Neutrophil (primary cell): ENCODE data around the gene PCYT1A.
A peak's percentile ranks its signal among the peaks of the same experiment; 100 is the strongest.

Experiments used
- H3K27ac ChIP-seq: fragments of 200-600 bp; sonication (generic); 2 replicates; pipeline ENCODE4 v1.5.1; 2016; ENCODE audit warnings: mild to moderate bottlenecking, moderate library complexity
- H3K27me3 ChIP-seq: fragments of 200-600 bp; sonication (generic); 2 replicates; pipeline ENCODE4 v1.6.0; 2016; ENCODE audit warnings: mild to moderate bottlenecking
- H3K36me3 ChIP-seq: fragments of 200-600 bp; sonication (generic); 2 replicates; pipeline ENCODE4 v1.5.1; 2017
- H3K4me1 ChIP-seq, 2 experiments: fragments of 200-600 bp in 1 of 2; sonication (generic) in 1 of 2; 1 replicate in 1 of 2; 2 replicates in 1 of 2; pipeline versions ENCODE4 v1.5.1 to v1.6.1; 2013 to 2016; ENCODE audit warnings: low read depth in 1 of 2, low read length in 1 of 2, mild to moderate bottlenecking in 1 of 2, moderate library complexity in 1 of 2; ENCODE audit not compliant: control insufficient read depth in 1 of 2, insufficient read depth in 1 of 2
- H3K4me3 ChIP-seq, 2 experiments: fragments of 200-600 bp in 1 of 2; sonication (generic) in 1 of 2; 1 replicate in 1 of 2; 2 replicates in 1 of 2; pipeline ENCODE4 v1.5.1; 2013 to 2016; ENCODE audit warnings: low read depth in 1 of 2, low read length in 1 of 2, mild to moderate bottlenecking in 1 of 2, moderate library complexity in 1 of 2
- H3K9me3 ChIP-seq: fragments of 200-600 bp; sonication (generic); 2 replicates; pipeline ENCODE4 v1.5.1; 2016
- TF ChIP-seq, protein P1 (sequence below): fragments of 200-600 bp; sonication (generic); IDR thresholded peaks from 2 replicates; pipeline ENCODE4 v1.5.1; 2016; ENCODE audit warnings: antibody characterized with exemption

Gene PCYT1A

DNA sequence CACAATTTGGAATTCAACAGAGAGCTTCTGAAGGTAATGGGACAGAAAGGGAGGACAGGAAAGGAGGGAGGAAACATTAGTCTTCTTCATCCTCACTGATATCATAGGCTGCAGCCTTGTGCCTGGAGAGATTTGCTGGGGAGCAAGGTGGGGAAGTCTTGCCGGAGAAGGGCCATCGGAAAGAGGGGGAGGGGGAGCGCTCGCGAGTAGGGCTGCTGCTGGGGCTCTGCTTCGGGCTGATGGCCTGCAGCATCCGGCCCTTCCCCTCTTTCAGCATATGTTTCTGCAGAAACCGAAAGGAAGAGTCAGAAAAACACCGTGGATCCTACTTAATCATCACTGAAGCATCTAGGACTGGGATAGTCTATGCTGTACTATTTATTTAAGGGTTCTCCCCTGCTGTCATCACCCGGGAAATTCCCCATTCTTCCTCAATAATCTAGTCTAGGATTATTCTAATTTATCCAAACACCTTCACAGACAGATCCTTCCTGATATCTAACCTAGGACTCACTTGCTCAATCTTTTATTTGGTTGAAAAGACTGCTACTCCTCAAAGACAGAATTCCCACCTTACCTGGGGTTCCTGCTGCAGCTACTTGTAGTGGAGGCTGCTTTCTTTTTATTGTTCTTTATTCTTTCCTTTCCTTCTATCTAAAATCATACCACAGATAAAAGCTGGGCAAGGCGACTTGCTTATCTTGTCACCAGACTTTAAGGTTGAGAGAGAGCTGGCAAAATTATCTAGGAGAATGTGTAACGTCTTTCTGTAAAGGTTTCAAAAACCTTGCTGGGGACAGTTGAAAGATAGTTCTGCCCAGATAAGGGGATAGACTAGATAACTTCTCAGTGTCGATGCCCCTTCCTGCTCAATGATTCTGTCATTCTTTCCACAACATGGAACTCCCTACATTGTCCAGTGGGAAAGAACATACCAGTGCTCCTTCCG, 48.6 kb downstream of the PCYT1A start:
- no peaks in the 10 kb centered on the region for H3K27me3 ChIP-seq
- H3K4me3 ChIP-seq: no peak overlapping the region
- TF ChIP-seq, protein P1, sequence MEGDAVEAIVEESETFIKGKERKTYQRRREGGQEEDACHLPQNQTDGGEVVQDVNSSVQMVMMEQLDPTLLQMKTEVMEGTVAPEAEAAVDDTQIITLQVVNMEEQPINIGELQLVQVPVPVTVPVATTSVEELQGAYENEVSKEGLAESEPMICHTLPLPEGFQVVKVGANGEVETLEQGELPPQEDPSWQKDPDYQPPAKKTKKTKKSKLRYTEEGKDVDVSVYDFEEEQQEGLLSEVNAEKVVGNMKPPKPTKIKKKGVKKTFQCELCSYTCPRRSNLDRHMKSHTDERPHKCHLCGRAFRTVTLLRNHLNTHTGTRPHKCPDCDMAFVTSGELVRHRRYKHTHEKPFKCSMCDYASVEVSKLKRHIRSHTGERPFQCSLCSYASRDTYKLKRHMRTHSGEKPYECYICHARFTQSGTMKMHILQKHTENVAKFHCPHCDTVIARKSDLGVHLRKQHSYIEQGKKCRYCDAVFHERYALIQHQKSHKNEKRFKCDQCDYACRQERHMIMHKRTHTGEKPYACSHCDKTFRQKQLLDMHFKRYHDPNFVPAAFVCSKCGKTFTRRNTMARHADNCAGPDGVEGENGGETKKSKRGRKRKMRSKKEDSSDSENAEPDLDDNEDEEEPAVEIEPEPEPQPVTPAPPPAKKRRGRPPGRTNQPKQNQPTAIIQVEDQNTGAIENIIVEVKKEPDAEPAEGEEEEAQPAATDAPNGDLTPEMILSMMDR: no peak
- peaks cover 16 to 17% of the 10 kb centered on the region in 2 experiments for H3K4me1 ChIP-seq
- peaks cover 66% of the 10 kb centered on the region for H3K36me3 ChIP-seq
- H3K27ac ChIP-seq: no peak overlapping the region
- H3K9me3 ChIP-seq: no peaks in the 10 kb centered on the region

DNA sequence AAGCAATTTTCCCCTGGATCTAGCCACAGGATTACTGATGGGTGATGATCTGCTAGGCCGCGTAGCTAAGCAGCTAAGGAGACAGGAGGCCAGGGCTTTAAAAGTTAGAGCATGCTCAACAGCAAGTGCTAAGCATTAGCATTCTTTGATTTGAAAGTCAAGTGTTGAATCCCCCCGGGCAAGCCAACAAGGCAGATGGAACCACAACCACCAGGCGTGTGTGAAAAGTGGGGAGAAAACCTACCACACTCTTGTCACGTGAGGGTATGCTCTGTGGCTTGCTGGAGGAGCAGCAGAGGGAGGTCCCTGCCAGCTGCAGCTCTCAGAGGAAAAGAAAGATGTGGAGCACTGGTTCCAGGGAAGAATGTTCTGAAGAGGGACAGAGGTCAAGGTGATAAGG, 50.3 kb downstream of the PCYT1A start:
- H3K36me3 ChIP-seq: peaks cover 69% of the 10 kb centered on the region
- no peaks in the 10 kb centered on the region for H3K9me3 ChIP-seq
- TF ChIP-seq, protein P1: no peak
- no peak overlapping the region for H3K27ac ChIP-seq
- no peak overlapping the region for H3K4me3 ChIP-seq
- no peaks in the 10 kb centered on the region for H3K27me3 ChIP-seq
- H3K4me1 ChIP-seq: peaks cover 16 to 17% of the 10 kb centered on the region in 2 experiments

DNA sequence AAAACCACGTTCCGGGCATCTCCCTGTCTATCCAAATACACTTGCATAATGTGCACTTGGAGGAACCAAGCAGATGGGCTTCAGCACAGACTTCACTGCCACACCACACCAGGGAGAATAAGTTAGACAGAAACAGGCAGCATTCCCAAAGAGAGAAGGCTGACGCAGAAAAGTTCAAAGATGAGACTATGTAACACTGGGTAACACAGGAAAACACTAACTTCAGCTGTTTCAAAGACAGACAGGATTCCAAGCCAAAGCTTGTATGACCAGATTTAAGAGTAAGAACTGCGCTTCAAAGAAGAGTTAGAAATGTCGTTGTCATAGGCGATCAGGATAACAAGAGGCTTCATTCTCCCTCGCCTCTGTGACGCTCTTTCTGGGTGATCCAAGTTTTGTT, 51.3 kb downstream of the PCYT1A start:
- Histone ChIP-seq H3K27me3 (no peaks in the 10 kb centered on the region), H3K4me3 (no peak overlapping the region), H3K4me1 (peaks cover 16 to 17% of the 10 kb centered on the region in 2 experiments), H3K9me3 (no peaks in the 10 kb centered on the region), H3K27ac (peak overlapping the region; percentile 59), H3K36me3 (peaks cover 60% of the 10 kb centered on the region)
- TF ChIP-seq, protein P1: no peak

DNA sequence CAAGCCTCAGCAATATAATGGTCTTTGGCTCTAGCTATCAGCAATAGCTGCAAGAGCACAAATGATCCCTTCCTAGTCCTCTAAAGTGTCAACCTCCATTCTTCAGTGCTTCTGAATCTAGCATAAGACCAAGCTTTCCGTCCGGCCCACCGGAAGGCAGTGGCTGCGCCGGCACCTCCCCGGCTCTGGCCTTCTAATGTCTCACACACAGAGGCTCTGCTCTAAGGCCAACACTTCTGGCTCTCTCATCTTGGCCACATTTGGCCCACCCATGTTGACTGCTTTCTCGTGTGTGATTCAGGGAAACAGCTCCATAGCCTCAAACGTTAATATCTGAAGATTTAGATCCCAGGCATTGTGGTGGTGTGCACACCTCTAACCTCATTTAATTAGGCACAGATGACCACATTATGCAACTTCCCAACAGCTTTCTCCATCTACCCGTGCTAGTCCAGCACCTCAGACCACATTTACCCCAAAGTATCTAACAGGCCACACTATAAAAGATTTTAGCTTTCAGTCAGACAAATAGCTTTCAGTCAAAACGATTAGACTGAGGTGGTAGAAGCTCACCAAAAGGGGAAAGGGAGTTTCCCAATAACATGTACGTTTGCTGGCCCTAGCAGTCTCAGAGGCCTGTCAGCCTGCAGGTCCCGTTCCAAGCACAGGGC, 51.9 kb downstream of the PCYT1A start:
- no peak overlapping the region for H3K4me3 ChIP-seq
- H3K27ac ChIP-seq: peak overlapping the region; percentile 59
- TF ChIP-seq, protein P1: no peak
- peaks cover 58% of the 10 kb centered on the region for H3K36me3 ChIP-seq
- H3K27me3 ChIP-seq: no peaks in the 10 kb centered on the region
- no peaks in the 10 kb centered on the region for H3K9me3 ChIP-seq
- peaks cover 16 to 17% of the 10 kb centered on the region in 2 experiments for H3K4me1 ChIP-seq

DNA sequence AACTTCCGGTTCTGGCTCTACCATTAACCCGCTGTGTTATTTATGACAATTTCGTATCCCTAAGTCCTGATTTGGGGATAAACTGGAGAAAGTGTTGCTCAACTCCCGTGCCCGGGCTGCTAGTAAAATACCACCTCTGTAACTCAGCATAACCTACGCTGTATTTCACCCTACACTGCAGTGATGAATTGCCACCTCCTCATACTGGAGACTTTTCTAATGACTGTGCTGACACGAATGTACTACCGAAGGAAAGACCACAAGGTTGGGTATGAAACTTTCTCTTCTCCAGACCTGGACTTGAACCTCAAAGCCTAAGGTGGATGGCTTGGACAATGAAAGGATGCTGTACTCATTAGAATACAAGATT, 54.7 kb downstream of the PCYT1A start:
- TF ChIP-seq, protein P1: no peak
- Histone ChIP-seq H3K36me3 (peaks cover 31% of the 10 kb centered on the region), H3K9me3 (no peaks in the 10 kb centered on the region), H3K4me1 (peaks cover 22 to 26% of the 10 kb centered on the region in 2 experiments), H3K27ac (peak overlapping the region; percentile 2), H3K27me3 (no peaks in the 10 kb centered on the region), H3K4me3 (no peak overlapping the region)
